Measurements from ENCODE around the gene LYST. TPM values are rescaled to one million over a fixed set of nuclear protein-coding genes. Genes with fewer than 3 reads are reported as not detected.

Gene LYST
- total RNA-seq, 1 donor from 2014 or later = 72.4 TPM

GRCh38 chr1:235817101-235817728, 49.5 kb downstream of the LYST start:
- Histone ChIP-seq H3K9me3 (no peaks in the 10 kb centered on the region), H3K4me1 (no peaks in the 10 kb centered on the region), H3K27ac (no peak overlapping the region), H3K27me3 (ENCODE audit: low read depth) (no peaks in the 10 kb centered on the region), H3K36me3 (peaks cover 6% of the 10 kb centered on the region), H3K4me3 (no peak overlapping the region)
- no peak for TF ChIP-seq CTCF (IDR thresholded peaks at IDR 0.05)
- intact Hi-C loops (cut with DNase I) = no loop called here
- ATAC-seq (no peak), DNase-seq (no peak)

- DNase-seq = no peak
- TF ChIP-seq CTCF (IDR thresholded peaks at IDR 0.05) = no peak
- Histone ChIP-seq H3K4me3 (no peak overlapping the region), H3K27me3 (ENCODE audit: low read depth) (no peaks in the 10 kb centered on the region), H3K4me1 (no peaks in the 10 kb centered on the region), H3K27ac (no peak overlapping the region), H3K9me3 (no peaks in the 10 kb centered on the region), H3K36me3 (peaks cover 29% of the 10 kb centered on the region)
- ATAC-seq = no peak
- intact Hi-C loops (cut with DNase I) = no loop called here
Observed at GRCh38 chr1:235809688-235810397, 56.9 kb downstream of the LYST start.

GRCh38 chr1:235808223-235808622, 58.5 kb downstream of the LYST start:
- Histone ChIP-seq H3K9me3 (no peaks in the 10 kb centered on the region), H3K36me3 (peaks cover 35% of the 10 kb centered on the region), H3K4me1 (no peaks in the 10 kb centered on the region), H3K4me3 (no peak overlapping the region), H3K27me3 (ENCODE audit: low read depth) (no peaks in the 10 kb centered on the region), H3K27ac (no peak overlapping the region)
- no peak for DNase-seq
- no peak for ATAC-seq
- TF ChIP-seq CTCF (IDR thresholded peaks at IDR 0.05) = no peak
- intact Hi-C loops (cut with DNase I) = no loop called here

GRCh38 chr1:235806123-235806522, 60.6 kb downstream of the LYST start:
- DNase-seq (no peak), ATAC-seq (no peak)
- Histone ChIP-seq H3K9me3 (no peaks in the 10 kb centered on the region), H3K27ac (no peak overlapping the region), H3K4me3 (no peak overlapping the region), H3K36me3 (peaks cover 41% of the 10 kb centered on the region), H3K27me3 (ENCODE audit: low read depth) (no peaks in the 10 kb centered on the region), H3K4me1 (no peaks in the 10 kb centered on the region)
- intact Hi-C loops (cut with DNase I) = no loop called here
- TF ChIP-seq CTCF (IDR thresholded peaks at IDR 0.05) = no peak

GRCh38 chr1:235802573-235803346, 63.9 kb downstream of the LYST start:
- no peak overlapping the region for H3K27ac ChIP-seq
- no peaks in the 10 kb centered on the region for H3K4me1 ChIP-seq
- intact Hi-C loops (cut with DNase I) = no loop called here
- H3K4me3 ChIP-seq = no peak overlapping the region
- H3K36me3 ChIP-seq = peaks cover 44% of the 10 kb centered on the region
- H3K27me3 ChIP-seq (ENCODE audit: low read depth) = no peaks in the 10 kb centered on the region
- ATAC-seq (no peak), DNase-seq (no peak)
- no peak for TF ChIP-seq CTCF (IDR thresholded peaks at IDR 0.05)
- no peaks in the 10 kb centered on the region for H3K9me3 ChIP-seq
